ENCODE measurements around the gene BABAM2. TPM values are rescaled to one million over a fixed set of nuclear protein-coding genes. Genes with fewer than 3 reads are reported as not detected.

BABAM2 gene
- total and polyA plus RNA-seq, 10 of the 15 experiments (the other 5 are each of a cell fraction or from before 2014, with no cell fraction given): 30.7 to 59.9 (median 44.5) TPM

- CTCF ChIA-PET: no interaction called here
- Histone ChIP-seq H3K79me2 (ENCODE audit: control insufficient read depth, insufficient read depth, low read length) (no peaks in the 10 kb centered on the region), H2AFZ (ENCODE audit: control insufficient read depth, low read depth, low read length) (no peak overlapping the region), H3K4me2 (ENCODE audit: control insufficient read depth, insufficient read depth) (no peak overlapping the region), H3K9me3 (replicated peaks; ENCODE audit: control insufficient read depth, insufficient read depth, low read length) (no peaks in the 10 kb centered on the region), H3K27ac (ENCODE audit: control insufficient read depth, insufficient read depth) (no peak overlapping the region), H3K9ac (ENCODE audit: control insufficient read depth, insufficient read depth, low read length) (no peak overlapping the region), H3K36me3 (ENCODE audit: control insufficient read depth in 2 of 2, insufficient read depth in 2 of 2, low read length in 1 of 2) (no peaks in the 10 kb centered on the region), H3K4me3 (no peak overlapping the region), H3K27me3 (replicated peaks in 1 of 2; ENCODE audit: control insufficient read depth in 2 of 2, insufficient read depth in 2 of 2, low read length in 1 of 2) (no peaks in the 10 kb centered on the region), H3K4me1 (ENCODE audit: control insufficient read depth, insufficient read depth, low read length) (no peaks in the 10 kb centered on the region), H4K20me1 (ENCODE audit: control insufficient read depth, insufficient read depth) (no peaks in the 10 kb centered on the region)
- ATAC-seq: no peak
- WGBS (ENCODE audit: insufficient coverage, insufficient replicate concordance, low lambda C conversion rate, missing lambda C conversion rate): 83% methylated on average over 12 of the region's 13 CpGs
- intact Hi-C loops (cut with micrococcal nuclease; ENCODE audit: unreplicated experiment): no loop called here
- RAD21 ChIA-PET (ENCODE audit: unreplicated experiment): no interaction called here
- POLR2A ChIA-PET: no interaction called here
- no peak for DNase-seq (ENCODE audit: low read depth, low spot score)
- FAIRE-seq: no peak
- no TSS peak for BruUV-seq (replicated peaks)
- no peak for TF ChIP-seq HDAC6 (IDR thresholded peaks at IDR 0.05; ENCODE audit: unreplicated experiment)
- in situ Hi-C loops (cut with MboI): no loop called here
- SMC1A ChIA-PET (ENCODE audit: uncharacterized antibody, unreplicated experiment): no interaction called here
Observed at GRCh38 chr2:28336264-28336980, 445.9 kb downstream of the BABAM2 start.

- no peaks in the 10 kb centered on the region for H3K79me2 ChIP-seq (ENCODE audit: control insufficient read depth, insufficient read depth, low read length)
- DNase-seq (ENCODE audit: low read depth, low spot score): no peak
- H3K36me3 ChIP-seq (ENCODE audit: control insufficient read depth in 2 of 2, insufficient read depth in 2 of 2, low read length in 1 of 2): no peaks in the 10 kb centered on the region
- WGBS (ENCODE audit: insufficient coverage, insufficient replicate concordance, low lambda C conversion rate, missing lambda C conversion rate): 81% methylated on average over 16 of the region's 16 CpGs
- TF ChIP-seq GATAD2B (conservative IDR thresholded peaks at IDR 0.05; ENCODE audit: low read depth) (no peak), SREBF2 (IDR thresholded peaks at IDR 0.05; ENCODE audit: low read length) (no peak), WRNIP1 (IDR thresholded peaks at IDR 0.05; ENCODE audit: borderline replicate concordance, low read depth, low read length) (no peak), ZNF384 (IDR thresholded peaks at IDR 0.05; ENCODE audit: borderline replicate concordance, low read depth, low read length) (no peak), CUX1 (IDR thresholded peaks at IDR 0.05; ENCODE audit: insufficient replicate concordance, low read depth, low read length) (no peak), CBX3 (IDR thresholded peaks at IDR 0.05; ENCODE audit: borderline replicate concordance, low read depth) (no peak)
- TF ChIP-seq, protein P1, sequence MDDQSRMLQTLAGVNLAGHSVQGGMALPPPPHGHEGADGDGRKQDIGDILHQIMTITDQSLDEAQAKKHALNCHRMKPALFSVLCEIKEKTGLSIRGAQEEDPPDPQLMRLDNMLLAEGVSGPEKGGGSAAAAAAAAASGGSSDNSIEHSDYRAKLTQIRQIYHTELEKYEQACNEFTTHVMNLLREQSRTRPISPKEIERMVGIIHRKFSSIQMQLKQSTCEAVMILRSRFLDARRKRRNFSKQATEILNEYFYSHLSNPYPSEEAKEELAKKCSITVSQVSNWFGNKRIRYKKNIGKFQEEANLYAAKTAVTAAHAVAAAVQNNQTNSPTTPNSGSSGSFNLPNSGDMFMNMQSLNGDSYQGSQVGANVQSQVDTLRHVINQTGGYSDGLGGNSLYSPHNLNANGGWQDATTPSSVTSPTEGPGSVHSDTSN (IDR thresholded peaks at IDR 0.05; ENCODE audit: insufficient replicate concordance, low read depth, low read length): no peak
- no peak for ATAC-seq
- BruUV-seq (replicated peaks): no TSS peak
- no peaks in the 10 kb centered on the region for H3K9me3 ChIP-seq (replicated peaks; ENCODE audit: control insufficient read depth, insufficient read depth, low read length)
- CTCF ChIA-PET: no interaction called here
- in situ Hi-C loops (cut with MboI): no loop called here
- FAIRE-seq: no peak
- no peaks in the 10 kb centered on the region for H3K27me3 ChIP-seq (replicated peaks in 1 of 2; ENCODE audit: control insufficient read depth in 2 of 2, insufficient read depth in 2 of 2, low read length in 1 of 2)
- no peaks in the 10 kb centered on the region for H4K20me1 ChIP-seq (ENCODE audit: control insufficient read depth, insufficient read depth)
- H3K4me1 ChIP-seq (ENCODE audit: control insufficient read depth, insufficient read depth, low read length): no peaks in the 10 kb centered on the region
- no peak overlapping the region for H3K9ac ChIP-seq (ENCODE audit: control insufficient read depth, insufficient read depth, low read length)
- H2AFZ ChIP-seq (ENCODE audit: control insufficient read depth, low read depth, low read length): no peak overlapping the region
- RAD21 ChIA-PET (ENCODE audit: unreplicated experiment): no interaction called here
- intact Hi-C loops (cut with micrococcal nuclease; ENCODE audit: unreplicated experiment): no loop called here
- SMC1A ChIA-PET (ENCODE audit: uncharacterized antibody, unreplicated experiment): no interaction called here
- H3K4me2 ChIP-seq (ENCODE audit: control insufficient read depth, insufficient read depth): no peak overlapping the region
- POLR2A ChIA-PET: no interaction called here
- no peak overlapping the region for H3K4me3 ChIP-seq
- H3K27ac ChIP-seq (ENCODE audit: control insufficient read depth, insufficient read depth): no peak overlapping the region
Observed at GRCh38 chr2:28336982-28337627, 446.6 kb downstream of the BABAM2 start.
